DOHH2 (cell line): ENCODE results near the gene SRA1.

ENCODE experiments used
- EZH2phosphoT487 ChIP-seq: fragments of 200-600 bp; sonication (generic); IDR thresholded peaks from 2 replicates; pipeline ENCODE4 v1.6.1; 2017; ENCODE audit warnings: borderline replicate concordance, mild to moderate bottlenecking, antibody characterized with exemption, low read length, moderate library complexity, mixed read lengths
- TF ChIP-seq, protein P1 (sequence below): fragments of 200-600 bp; sonication (generic); IDR thresholded peaks from one replicate; pipeline ENCODE4 v1.5.1; 2014; ENCODE audit warnings: antibody characterized with exemption, mild to moderate bottlenecking, low read depth, low read length; ENCODE audit not compliant: poor library complexity, severe bottlenecking

DNA sequence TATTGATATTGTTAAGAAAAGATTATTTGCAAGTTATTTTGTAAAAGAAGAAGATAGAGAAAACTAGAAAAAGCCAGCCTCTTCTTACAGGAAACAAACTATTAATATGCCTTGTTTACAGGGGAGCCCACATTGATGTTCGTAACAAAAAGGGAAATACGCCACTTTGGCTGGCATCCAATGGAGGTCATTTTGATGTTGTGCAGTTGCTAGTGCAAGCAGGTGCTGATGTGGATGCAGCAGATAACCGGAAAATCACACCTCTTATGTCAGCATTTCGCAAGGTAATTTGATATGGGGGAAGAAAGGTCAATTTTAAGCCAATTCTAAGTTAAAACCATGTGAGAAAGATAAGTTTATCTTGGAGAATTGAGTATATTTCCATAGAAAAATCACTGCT, 47.4 kb downstream of the SRA1 start:
- TF ChIP-seq, protein P1, sequence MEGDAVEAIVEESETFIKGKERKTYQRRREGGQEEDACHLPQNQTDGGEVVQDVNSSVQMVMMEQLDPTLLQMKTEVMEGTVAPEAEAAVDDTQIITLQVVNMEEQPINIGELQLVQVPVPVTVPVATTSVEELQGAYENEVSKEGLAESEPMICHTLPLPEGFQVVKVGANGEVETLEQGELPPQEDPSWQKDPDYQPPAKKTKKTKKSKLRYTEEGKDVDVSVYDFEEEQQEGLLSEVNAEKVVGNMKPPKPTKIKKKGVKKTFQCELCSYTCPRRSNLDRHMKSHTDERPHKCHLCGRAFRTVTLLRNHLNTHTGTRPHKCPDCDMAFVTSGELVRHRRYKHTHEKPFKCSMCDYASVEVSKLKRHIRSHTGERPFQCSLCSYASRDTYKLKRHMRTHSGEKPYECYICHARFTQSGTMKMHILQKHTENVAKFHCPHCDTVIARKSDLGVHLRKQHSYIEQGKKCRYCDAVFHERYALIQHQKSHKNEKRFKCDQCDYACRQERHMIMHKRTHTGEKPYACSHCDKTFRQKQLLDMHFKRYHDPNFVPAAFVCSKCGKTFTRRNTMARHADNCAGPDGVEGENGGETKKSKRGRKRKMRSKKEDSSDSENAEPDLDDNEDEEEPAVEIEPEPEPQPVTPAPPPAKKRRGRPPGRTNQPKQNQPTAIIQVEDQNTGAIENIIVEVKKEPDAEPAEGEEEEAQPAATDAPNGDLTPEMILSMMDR, result no peak
- TF ChIP-seq EZH2phosphoT487, result no peak
